GM19239 (cell line): ENCODE results near the gene DNAJC8.
A peak's percentile ranks its signal among the peaks of the same experiment; 100 is the strongest.

Source experiments
- DNase-seq: peaks from one replicate; pipeline ENCODE4 v3.0.0; 2011; ENCODE audit warnings: low spot score; ENCODE audit not compliant: insufficient read length
- FAIRE-seq: peaks from 2 replicates; lab custom pipeline; 2011; peaks lifted over from hg19 to GRCh38; lab: Jason Lieb, UNC

Gene DNAJC8

GRCh38 chr1:28232558-28233263 is at the start of gene DNAJC8:
TSS of gene DNAJC8 (minus strand) at chr1:28233029. CDS start at chr1:28232998, 31 bp downstream.
- peak; percentile 82 for FAIRE-seq
- DNase-seq: peak; percentile 87

GRCh38 chr1:28281608-28282425 is 49.0 kb upstream of the DNAJC8 start:
- DNase-seq: no peak
- no peak for FAIRE-seq

GRCh38 chr1:28280977-28281381 is 48.1 kb upstream of the DNAJC8 start:
- DNase-seq: no peak
- no peak for FAIRE-seq

DNA sequence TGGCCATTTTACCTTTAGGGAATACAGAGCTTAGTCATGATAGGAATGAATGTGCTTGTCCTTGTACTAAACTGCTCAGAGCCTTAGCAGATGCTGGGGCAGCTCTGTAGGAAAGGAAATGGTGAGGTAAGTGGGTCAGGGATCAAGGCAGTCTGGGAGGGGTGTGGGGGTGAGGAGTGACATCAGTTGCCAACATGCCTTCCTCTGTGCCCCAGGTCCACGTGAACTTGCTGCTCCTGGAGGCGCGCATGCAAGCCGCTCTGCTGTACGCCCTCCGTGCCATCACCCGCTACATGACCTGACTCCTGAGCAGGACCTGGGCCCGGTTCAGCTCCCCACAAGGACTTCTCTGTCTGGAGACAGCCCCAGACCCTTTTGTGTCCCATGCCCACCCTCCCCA is 47.7 kb upstream of the DNAJC8 start:
- FAIRE-seq (no peak), DNase-seq (no peak)

- FAIRE-seq (no peak), DNase-seq (no peak)
Measured at GRCh38 chr1:28279721-28280120, 46.9 kb upstream of the DNAJC8 start.

- FAIRE-seq (no peak), DNase-seq (no peak)
Measured at GRCh38 chr1:28278763-28279162, 45.9 kb upstream of the DNAJC8 start.

- DNase-seq: no peak
- no peak for FAIRE-seq
Measured at GRCh38 chr1:28273216-28273860, 40.5 kb upstream of the DNAJC8 start.

GRCh38 chr1:28272215-28272852 is 39.5 kb upstream of the DNAJC8 start:
- no peak for FAIRE-seq
- DNase-seq: no peak

- DNase-seq (no peak), FAIRE-seq (peak; percentile 42)
Measured at GRCh38 chr1:28269529-28269928, 36.7 kb upstream of the DNAJC8 start.

DNA sequence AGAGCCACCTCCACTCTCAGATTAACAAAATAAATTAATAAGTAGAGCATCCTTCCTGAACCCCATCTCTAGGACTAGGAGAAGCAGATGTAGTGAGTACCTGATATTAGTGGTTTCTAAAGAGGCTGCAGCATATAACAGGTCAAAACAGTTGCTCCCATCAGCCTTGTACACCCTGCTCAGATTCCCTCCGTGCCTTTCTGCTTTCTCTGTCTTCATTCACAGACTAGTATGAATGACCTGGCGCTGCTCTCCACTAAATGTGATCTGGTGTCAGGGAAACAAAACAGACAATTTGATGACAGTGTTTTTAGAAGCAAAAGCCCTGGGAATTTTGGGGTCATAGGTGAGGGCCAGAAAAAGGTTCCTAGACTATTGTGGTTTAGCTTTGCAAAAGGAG is 34.8 kb upstream of the DNAJC8 start:
- DNase-seq: no peak
- no peak for FAIRE-seq

DNA sequence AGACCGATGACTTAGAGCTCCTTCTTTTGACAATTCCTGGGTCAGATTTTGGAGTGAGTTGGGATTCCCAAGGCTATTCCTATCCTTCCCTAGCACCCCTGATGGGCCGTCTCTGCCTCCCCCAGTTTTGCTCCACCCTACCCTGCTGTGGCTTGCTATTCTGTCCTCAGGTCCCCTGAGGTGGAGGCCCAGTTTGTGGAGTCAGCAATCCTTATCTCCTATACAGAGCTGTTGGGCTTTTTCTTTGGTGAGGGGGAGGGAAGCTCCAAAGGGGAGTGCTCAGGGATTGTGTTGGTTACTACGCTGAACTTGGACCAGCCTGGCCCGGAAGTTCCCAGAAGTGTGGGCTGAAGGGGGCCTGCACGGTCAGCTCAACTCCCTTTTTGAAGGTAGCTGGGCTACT is 34.1 kb upstream of the DNAJC8 start:
- FAIRE-seq (no peak), DNase-seq (no peak)

GRCh38 chr1:28265577-28265976 is 32.7 kb upstream of the DNAJC8 start:
- DNase-seq: no peak
- no peak for FAIRE-seq

DNA sequence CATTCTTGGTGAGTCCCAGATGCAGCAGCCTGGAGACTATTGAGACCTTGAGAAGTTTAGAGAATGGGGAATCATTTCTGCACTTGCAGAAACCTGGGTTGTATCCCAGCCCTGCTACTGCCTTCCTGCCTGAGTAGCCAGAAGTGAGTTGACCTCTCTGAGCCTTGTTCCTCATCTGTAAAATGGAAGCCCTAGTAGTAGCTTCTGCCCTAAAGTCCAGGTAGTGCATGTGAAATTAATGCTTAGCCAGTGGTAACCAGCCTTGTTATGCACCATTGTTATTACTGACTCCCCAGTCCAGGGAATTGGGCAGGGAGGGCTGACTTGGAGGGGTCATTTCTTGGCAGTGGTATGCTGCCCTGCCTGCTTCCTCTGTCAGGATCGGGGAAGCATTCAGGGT is 32.1 kb upstream of the DNAJC8 start:
- no peak for FAIRE-seq
- no peak for DNase-seq

DNA sequence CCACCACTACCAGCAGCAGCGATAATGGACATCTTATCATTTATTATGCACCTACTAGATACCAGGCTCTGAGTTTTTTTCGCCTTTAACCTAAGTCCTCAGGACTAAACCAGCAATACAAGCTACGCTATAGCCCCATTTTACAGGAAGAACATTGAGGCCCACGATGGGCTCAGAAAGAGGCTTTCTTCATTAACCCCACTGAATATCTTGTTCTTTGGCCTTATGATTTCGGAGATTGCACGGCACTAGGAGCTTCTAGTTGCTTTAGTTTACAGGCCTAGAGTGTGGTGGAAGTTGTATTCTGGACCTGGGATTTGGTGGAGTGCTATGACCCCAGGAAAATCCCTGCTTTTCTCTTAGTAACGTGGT is 28.0 kb upstream of the DNAJC8 start:
- DNase-seq: no peak
- no peak for FAIRE-seq

- no peak for DNase-seq
- no peak for FAIRE-seq
Measured at GRCh38 chr1:28259934-28260802, 27.3 kb upstream of the DNAJC8 start.

DNA sequence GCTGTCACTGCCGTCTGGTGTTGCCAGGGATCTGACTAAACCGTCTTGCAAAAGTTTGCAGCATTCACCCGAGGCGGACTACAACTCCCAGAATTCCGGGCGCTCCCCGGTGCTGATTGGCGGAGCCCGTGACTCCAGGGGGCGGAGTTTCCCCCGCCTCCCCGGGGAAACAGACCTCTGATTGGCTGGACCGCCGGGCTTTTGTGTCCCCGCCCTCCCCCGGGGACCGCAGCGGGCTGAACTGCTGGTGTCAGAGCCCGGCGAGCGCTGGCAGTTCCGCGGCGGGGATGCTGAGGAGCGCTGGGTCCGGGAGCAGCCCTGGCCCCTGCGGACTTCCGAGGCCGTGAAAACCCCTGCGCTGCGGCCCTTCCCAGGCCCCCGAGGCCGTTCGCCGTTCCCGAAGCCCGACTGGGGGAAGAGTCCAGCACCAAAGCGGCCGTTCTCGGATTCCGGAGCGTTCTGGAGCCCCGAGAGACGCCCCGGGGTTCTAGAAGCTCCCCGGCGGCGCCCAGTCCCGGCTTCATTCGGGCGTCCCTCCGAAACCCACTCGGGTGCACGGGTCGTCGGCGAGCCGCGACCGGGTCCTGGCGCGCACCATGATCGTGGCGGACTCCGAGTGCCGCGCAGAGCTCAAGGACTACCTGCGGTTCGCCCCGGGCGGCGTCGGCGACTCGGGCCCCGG is 26.6 kb upstream of the DNAJC8 start, which contains the start of gene SESN2:
TSS of gene SESN2 (plus strand) at position 267 of the 682 bp plus-strand sequence. CDS start at position 597, 330 bp downstream.
- DNase-seq: peak; percentile 96
- FAIRE-seq: peak; percentile 92

DNA sequence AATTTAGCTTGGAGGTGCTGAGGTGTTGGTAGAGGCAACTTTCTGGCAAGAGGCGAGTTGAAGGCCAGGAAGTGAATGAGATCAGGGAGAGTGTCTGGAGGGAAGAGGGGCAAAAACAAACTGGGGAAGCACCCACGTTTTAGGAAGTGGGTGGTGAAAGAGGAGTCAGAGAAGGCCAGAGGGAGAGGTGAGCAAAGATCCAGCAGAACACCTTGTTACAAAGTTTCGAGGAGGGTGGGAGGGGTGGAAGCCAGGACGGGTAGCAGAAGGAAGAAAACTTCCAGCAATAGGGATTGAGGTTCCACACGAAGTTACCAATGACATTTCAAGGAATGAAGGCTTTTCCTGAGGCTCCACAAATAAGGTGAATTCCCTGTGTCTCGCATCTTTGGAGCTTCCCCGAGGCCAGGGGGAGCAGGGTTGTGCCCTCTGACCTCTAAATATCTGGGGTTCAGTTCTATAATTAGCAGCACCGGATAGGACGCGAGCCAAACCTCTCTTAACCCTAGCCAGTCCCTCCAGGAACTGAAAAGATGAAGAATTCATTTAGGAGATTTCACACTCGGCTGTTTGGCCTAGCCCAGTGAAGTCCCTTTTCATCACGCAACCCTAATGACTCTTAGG is 25.9 kb upstream of the DNAJC8 start:
- peak; percentile 14 for FAIRE-seq

GRCh38 chr1:28257736-28258135 is 24.9 kb upstream of the DNAJC8 start:
- no peak for DNase-seq
- no peak for FAIRE-seq

More for the DNA sequence above, 25.9 kb upstream of the DNAJC8 start:
- no peak for DNase-seq
